H1 (cell line): ENCODE data around the gene POC1B. TPM values are rescaled to one million over a fixed set of nuclear protein-coding genes. Genes with fewer than 3 reads are reported as not detected.

ENCODE experiments used
- CTCF ChIA-PET: fragments of 300-600 bp; sonication (Branson Sonifier 250); formaldehyde crosslinking; loops from one replicate; lab custom pipeline; 2021; ENCODE audit not compliant: partially characterized antibody; lab: Charles Lee
- POLR2A ChIA-PET: fragments of 300-600 bp; sonication (Branson Sonifier 250); formaldehyde crosslinking; loops from one replicate; lab custom pipeline; 2021; ENCODE audit warnings: inconsistent platforms; ENCODE audit not compliant: partially characterized antibody; lab: Charles Lee
- DNase-seq, 2 experiments: peaks; one replicate each; pipeline versions ENCODE4 v3.0.0 to v3.0.0-alpha.2; 2010 to 2022; ENCODE audit warnings: low spot score in 2 of 2, low read depth in 1 of 2, mixed read lengths in 1 of 2
- FAIRE-seq: peaks from 2 replicates; lab custom pipeline; 2011; peaks lifted over from hg19 to GRCh38; lab: Jason Lieb, UNC
- H2AFZ ChIP-seq: 2 replicates; pipeline ENCODE4 v1.8.1; 2012; ENCODE audit warnings: low read length, inconsistent platforms
- H2AK5ac ChIP-seq: 2 replicates; pipeline ENCODE4 v1.6.1; 2013; ENCODE audit warnings: low read depth, low read length
- H2BK120ac ChIP-seq: replicated peaks from 2 replicates; pipeline ENCODE3; 2013; ENCODE audit warnings: low read depth, low read length, inconsistent platforms
- H2BK12ac ChIP-seq: 2 replicates; pipeline ENCODE4 v1.6.1; 2013; ENCODE audit warnings: low read depth, low read length
- H2BK15ac ChIP-seq: 2 replicates; pipeline ENCODE4 v1.6.1; 2013; ENCODE audit warnings: low read length
- H2BK20ac ChIP-seq: 2 replicates; pipeline ENCODE4 v1.6.1; 2013; ENCODE audit warnings: low read length
- H2BK5ac ChIP-seq: 2 replicates; pipeline ENCODE4 v1.6.1; 2013; ENCODE audit warnings: low read depth, low read length
- H3K14ac ChIP-seq: 2 replicates; pipeline ENCODE4 v1.6.1; 2013; ENCODE audit warnings: inconsistent platforms; ENCODE audit not compliant: insufficient read length
- H3K18ac ChIP-seq: 2 replicates; pipeline ENCODE4 v1.6.1; 2013; ENCODE audit warnings: low read length; ENCODE audit errors: extremely low read depth
- H3K23ac ChIP-seq: 2 replicates; pipeline ENCODE4 v1.6.1; 2013; ENCODE audit warnings: inconsistent platforms; ENCODE audit not compliant: insufficient read length
- H3K23me2 ChIP-seq: 2 replicates; pipeline ENCODE4 v1.6.1; 2013; ENCODE audit warnings: low read depth, low read length
- H3K27ac ChIP-seq: 2 replicates; pipeline ENCODE4 v1.6.1; 2011; ENCODE audit warnings: low read depth, low read length, inconsistent platforms
- H3K27me3 ChIP-seq, 4 experiments: replicated peaks in 1 of 4; 1 replicate in 1 of 4; 2 replicates in 3 of 4; pipeline versions ENCODE4 v1.6.1 to v1.8.1; 2011 to 2013; ENCODE audit warnings: low read length in 3 of 4, mild to moderate bottlenecking in 3 of 4, inconsistent platforms in 2 of 4, mixed read lengths in 2 of 4, moderate library complexity in 1 of 4; ENCODE audit not compliant: control insufficient read depth in 3 of 4, insufficient read depth in 3 of 4; ENCODE audit errors: extremely low read depth in 1 of 4
- H3K36me3 ChIP-seq, 4 experiments: 2 replicates each; pipeline versions ENCODE4 v1.6.1 to v1.8.1; 2011 to 2013; ENCODE audit warnings: mild to moderate bottlenecking in 4 of 4, low read length in 3 of 4, moderate library complexity in 2 of 4, control low read depth in 1 of 4, inconsistent platforms in 1 of 4; ENCODE audit not compliant: insufficient read depth in 4 of 4, control insufficient read depth in 2 of 4
- H3K4ac ChIP-seq: replicated peaks from 2 replicates; pipeline ENCODE3; 2013; ENCODE audit warnings: low read length, low read depth, mixed read lengths, inconsistent platforms; ENCODE audit not compliant: insufficient read length
- H3K4me1 ChIP-seq, 4 experiments: replicated peaks in 1 of 4; 1 replicate in 1 of 4; 2 replicates in 3 of 4; pipeline versions ENCODE4 v1.6.1 to v1.8.1; 2011 to 2013; ENCODE audit warnings: low read length in 3 of 4, inconsistent platforms in 2 of 4, mixed read lengths in 1 of 4; ENCODE audit not compliant: insufficient read depth in 4 of 4, control insufficient read depth in 3 of 4
- H3K4me2 ChIP-seq, 2 experiments: 2 replicates each; pipeline versions ENCODE4 v1.6.1 to v1.8.1; 2011 to 2013; ENCODE audit warnings: low read depth in 2 of 2, low read length in 2 of 2, control low read depth in 1 of 2, inconsistent platforms in 1 of 2, mild to moderate bottlenecking in 1 of 2; ENCODE audit not compliant: insufficient read depth in 1 of 2
- H3K4me3 ChIP-seq, 4 experiments: fragments of 200-600, 300-600 bp in 1 of 4; sonication (generic), shearing (Covaris generic), sonication (Bioruptor Twin) in 1 of 4; 2 replicates each; pipeline versions ENCODE4 v1.5.1 to v1.8.1; 2011 to 2016; ENCODE audit warnings: low read length in 4 of 4, low read depth in 3 of 4, control low read depth in 2 of 4, inconsistent platforms in 2 of 4, mild to moderate bottlenecking in 2 of 4, mixed read lengths in 1 of 4, moderate library complexity in 1 of 4; ENCODE audit not compliant: insufficient read depth in 2 of 4; ENCODE audit errors: extremely low read depth in 1 of 4
- H3K56ac ChIP-seq: replicated peaks from 2 replicates; pipeline ENCODE3; 2013; ENCODE audit warnings: low read depth, mild to moderate bottlenecking, mixed read lengths, low read length, inconsistent platforms; ENCODE audit not compliant: insufficient read length
- H3K79me1 ChIP-seq: 2 replicates; pipeline ENCODE4 v1.6.1; 2013; ENCODE audit warnings: low read depth, low read length, control low read depth
- H3K79me2 ChIP-seq, 2 experiments: 2 replicates each; pipeline versions ENCODE4 v1.6.1 to v1.8.1; 2012 to 2013; ENCODE audit warnings: low read length in 2 of 2, mild to moderate bottlenecking in 2 of 2, inconsistent platforms in 1 of 2; ENCODE audit not compliant: insufficient read depth in 2 of 2, control insufficient read depth in 1 of 2
- H3K9ac ChIP-seq, 4 experiments: replicated peaks in 1 of 4; 1 replicate in 1 of 4; 2 replicates in 3 of 4; pipeline versions ENCODE4 v1.6.1 to v1.8.1; 2011 to 2013; ENCODE audit warnings: low read depth in 3 of 4, low read length in 3 of 4, control low read depth in 2 of 4, mild to moderate bottlenecking in 2 of 4, moderate library complexity in 2 of 4, inconsistent platforms in 1 of 4; ENCODE audit errors: extremely low read depth in 1 of 4
- H3K9me3 ChIP-seq, 2 experiments: 2 replicates each; pipeline versions ENCODE4 v1.6.1 to v1.8.1; 2012 to 2013; ENCODE audit warnings: mild to moderate bottlenecking in 2 of 2, moderate library complexity in 2 of 2, control low read depth in 1 of 2, inconsistent platforms in 1 of 2, low read depth in 1 of 2, low read length in 1 of 2, mixed read lengths in 1 of 2; ENCODE audit not compliant: insufficient read depth in 2 of 2
- H4K20me1 ChIP-seq, 2 experiments: replicated peaks in 1 of 2; 2 replicates each; pipeline versions ENCODE3 to v1.8.1; 2011 to 2013; ENCODE audit warnings: inconsistent platforms in 2 of 2, low read length in 2 of 2, mild to moderate bottlenecking in 1 of 2; ENCODE audit not compliant: insufficient read depth in 2 of 2, control insufficient read depth in 1 of 2
- H4K5ac ChIP-seq: 2 replicates; pipeline ENCODE4 v1.6.1; 2013; ENCODE audit warnings: low read length, low read depth, mixed read lengths, inconsistent platforms; ENCODE audit not compliant: insufficient read length
- H4K8ac ChIP-seq: 2 replicates; pipeline ENCODE4 v1.8.0; 2013; ENCODE audit warnings: mild to moderate bottlenecking, moderate library complexity, low read length, inconsistent platforms; ENCODE audit not compliant: insufficient read depth; ENCODE audit errors: extremely low read depth
- H4K91ac ChIP-seq: replicated peaks from 2 replicates; pipeline ENCODE3; 2013; ENCODE audit warnings: low read length, mixed read lengths, inconsistent platforms; ENCODE audit not compliant: insufficient read length
- CHD1 ChIP-seq: IDR thresholded peaks from 2 replicates; pipeline ENCODE4 v1.6.1; 2012; ENCODE audit warnings: low read depth, low read length, improper control_type of control experiment
- CREB1 ChIP-seq: IDR thresholded peaks from 2 replicates; pipeline ENCODE4 v1.6.1; 2012; ENCODE audit warnings: inconsistent platforms
- EZH2 ChIP-seq: fragments of 200-600 bp; sonication (generic); IDR thresholded peaks from 2 replicates; pipeline ENCODE4 v1.7.1; 2012; ENCODE audit warnings: low read depth, mild to moderate bottlenecking, moderate library complexity, low read length, inconsistent platforms; ENCODE audit not compliant: severe bottlenecking
- FOSL1 ChIP-seq: IDR thresholded peaks from 2 replicates; pipeline ENCODE4 v1.6.1; 2011; ENCODE audit warnings: mild to moderate bottlenecking, low read depth, low read length, moderate library complexity; ENCODE audit not compliant: insufficient read depth
- MAX ChIP-seq: IDR thresholded peaks from 2 replicates; pipeline ENCODE4 v1.6.1; 2012; ENCODE audit warnings: inconsistent platforms
- POU5F1 ChIP-seq: IDR thresholded peaks from 2 replicates; pipeline ENCODE4 v1.6.1; 2011; ENCODE audit warnings: low read depth, mild to moderate bottlenecking, low read length, moderate library complexity
- SIRT6 ChIP-seq: IDR thresholded peaks from one replicate; pipeline ENCODE4 v1.7.1; 2012; ENCODE audit warnings: low read length, inconsistent platforms
- SRF ChIP-seq: IDR thresholded peaks from 2 replicates; pipeline ENCODE4 v1.6.1; 2011; ENCODE audit warnings: mild to moderate bottlenecking, low read depth, low read length, moderate library complexity
- TAF1 ChIP-seq: IDR thresholded peaks from 2 replicates; pipeline ENCODE4 v1.6.1; 2011; ENCODE audit warnings: mild to moderate bottlenecking, low read depth, low read length
- WGBS, 2 experiments: shearing (Covaris generic) in 1 of 2; methylation state at CpG; one replicate each; pipeline versions ENCODE4 v1.1.6 to v1.1.7; 2013 to 2015; ENCODE audit warnings: low lambda C conversion rate in 2 of 2, mixed read lengths in 2 of 2, inconsistent platforms in 1 of 2, low coverage in 1 of 2, missing lambda C conversion rate in 1 of 2; ENCODE audit not compliant: insufficient replicate concordance in 2 of 2, insufficient coverage in 1 of 2, insufficient read length in 1 of 2; ENCODE audit errors: extremely low coverage in 1 of 2, missing lambda C conversion rate in 1 of 2; 5-methylcytosine and 5-hydroxymethylcytosine counted together
- polyA plus RNA-seq, 7 experiments: library from polyadenylated mRNA; depleted of rRNA in 3 of 7; stranded (reverse) in 5 of 7; unstranded in 2 of 7; fragments of >200 nt in 5 of 7; fragments of 200-250 nt in 2 of 7; gene quantifications; 1 replicate in 5 of 7; 2 replicates in 1 of 7; 4 replicates in 1 of 7; pipeline versions ENCODE4 v1.2.1 to v1.2.3, GENCODE V29; 2011 to 2013; ENCODE audit warnings: missing spikeins in 2 of 7, mixed read lengths in 2 of 7
- total RNA-seq: library from RNA; stranded (reverse); fragmentation: NEBNext Ultra II Directional; extraction: Animal tissue kit (Norgen Biotek cat#: 25700); gene quantifications from 2 replicates; pipeline ENCODE4 v1.2.1, GENCODE V29; 2021

The POC1B gene
- total and polyA plus RNA-seq, 2 of the 8 experiments (the other 6 are each of a cell fraction or from before 2014, with no cell fraction given): 7.5 to 16.3 TPM

GRCh38 chr12:89372584-89373370, 153.1 kb downstream of the POC1B start:
- TF ChIP-seq CREB1 (no peak), TAF1 (no peak), SIRT6 (no peak), POU5F1 (no peak), EZH2 (no peak), CHD1 (no peak), FOSL1 (no peak), MAX (no peak), SRF (no peak)
- no peak overlapping the region for H3K56ac ChIP-seq
- H3K9me3 ChIP-seq: no peaks in the 10 kb centered on the region
- H3K4me2 ChIP-seq: no peak overlapping the region
- no peaks in the 10 kb centered on the region for H3K79me1 ChIP-seq
- H3K4ac ChIP-seq: no peak overlapping the region
- no peak for FAIRE-seq
- H2AFZ ChIP-seq: no peak overlapping the region
- H3K27me3 ChIP-seq: no peaks in the 10 kb centered on the region
- H3K18ac ChIP-seq: no peak overlapping the region
- no peak overlapping the region for H2BK15ac ChIP-seq
- POLR2A ChIA-PET: interaction anchor here (1.0 to 2.2 kb wide), 3 partner anchors 15 to 26 kb away, joined by 3 to 11 read pairs (median 3); partner anchors contain the start of gene DUSP6
- no peaks in the 10 kb centered on the region for H3K79me2 ChIP-seq
- no peak overlapping the region for H3K4me3 ChIP-seq
- H4K8ac ChIP-seq: no peak overlapping the region
- H2BK5ac ChIP-seq: 0 out of 2 replicates have a peak overlapping the region, but pooled peaks have one; percentile 3
- no peak overlapping the region for H3K14ac ChIP-seq
- no peak overlapping the region for H3K23ac ChIP-seq
- no peak overlapping the region for H3K27ac ChIP-seq
- H4K20me1 ChIP-seq: no peaks in the 10 kb centered on the region
- no peak overlapping the region for H4K5ac ChIP-seq
- CTCF ChIA-PET: interaction anchor here (1.2 to 1.5 kb wide), 4 partner anchors 9 to 353 kb away, joined by 3 to 5 read pairs (median 3); no protein-coding TSS in a partner anchor
- H3K36me3 ChIP-seq: no peaks in the 10 kb centered on the region
- WGBS, 2 experiments: 87% methylated on average over 6 of the region's 6 CpGs; no CpG with 5 or more reads in 1 of the 2 experiments
- peaks cover 0 to 4% (median 0%) of the 10 kb centered on the region in 4 experiments; a peak in 1 of 7 replicates for H3K4me1 ChIP-seq
- H3K9ac ChIP-seq: no peak overlapping the region
- no peak overlapping the region for H2BK120ac ChIP-seq
- H2AK5ac ChIP-seq: no peak overlapping the region
- H4K91ac ChIP-seq: no peak overlapping the region
- DNase-seq: no peak
- H3K23me2 ChIP-seq: no peaks in the 10 kb centered on the region
- no peak overlapping the region for H2BK20ac ChIP-seq
- H2BK12ac ChIP-seq: peak overlapping the region; percentile 30; the same call in 1 of the 2 replicates
